Coronary artery (tissue), 2 donors: Measurements from ENCODE around the gene BBS9.

Source experiments
- DNase-seq: peaks from one replicate; pipeline ENCODE4 v3.0.0-alpha.2; 2017; ENCODE audit warnings: low spot score
- H3K27ac ChIP-seq, 2 donors: fragments of 200-600 bp; sonication (generic); one replicate each; pipeline ENCODE4 v1.5.1; 2016 to 2019
- H3K4me3 ChIP-seq: fragments of 200-600 bp; sonication (generic); 2 replicates; pipeline ENCODE4 v1.5.1; 2016; ENCODE audit warnings: mild to moderate bottlenecking, moderate library complexity
- TF ChIP-seq, protein P1 (sequence below): fragments of 200-600 bp; sonication (generic); IDR thresholded peaks from one replicate; pipeline ENCODE4 v1.5.1; 2019; ENCODE audit warnings: antibody characterized with exemption

Gene BBS9

DNA sequence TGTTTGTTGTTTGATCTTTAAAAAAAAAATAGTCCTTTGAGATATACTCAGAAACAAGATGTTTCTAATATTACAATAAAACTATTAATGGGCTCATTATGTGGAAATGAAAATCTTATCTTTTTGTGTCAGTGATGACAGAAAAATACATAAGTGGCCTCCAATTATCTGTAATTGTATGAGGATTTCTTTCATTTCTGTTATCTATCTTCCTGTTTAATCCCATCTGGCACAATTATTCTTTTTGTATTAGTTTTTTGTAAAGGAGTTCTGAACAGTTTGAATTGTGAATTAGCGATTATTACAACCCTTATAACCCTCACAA, 270.8 kb downstream of the BBS9 start:
- Histone ChIP-seq H3K4me3 (no peak overlapping the region), H3K27ac (no peak overlapping the region)
- TF ChIP-seq, protein P1, sequence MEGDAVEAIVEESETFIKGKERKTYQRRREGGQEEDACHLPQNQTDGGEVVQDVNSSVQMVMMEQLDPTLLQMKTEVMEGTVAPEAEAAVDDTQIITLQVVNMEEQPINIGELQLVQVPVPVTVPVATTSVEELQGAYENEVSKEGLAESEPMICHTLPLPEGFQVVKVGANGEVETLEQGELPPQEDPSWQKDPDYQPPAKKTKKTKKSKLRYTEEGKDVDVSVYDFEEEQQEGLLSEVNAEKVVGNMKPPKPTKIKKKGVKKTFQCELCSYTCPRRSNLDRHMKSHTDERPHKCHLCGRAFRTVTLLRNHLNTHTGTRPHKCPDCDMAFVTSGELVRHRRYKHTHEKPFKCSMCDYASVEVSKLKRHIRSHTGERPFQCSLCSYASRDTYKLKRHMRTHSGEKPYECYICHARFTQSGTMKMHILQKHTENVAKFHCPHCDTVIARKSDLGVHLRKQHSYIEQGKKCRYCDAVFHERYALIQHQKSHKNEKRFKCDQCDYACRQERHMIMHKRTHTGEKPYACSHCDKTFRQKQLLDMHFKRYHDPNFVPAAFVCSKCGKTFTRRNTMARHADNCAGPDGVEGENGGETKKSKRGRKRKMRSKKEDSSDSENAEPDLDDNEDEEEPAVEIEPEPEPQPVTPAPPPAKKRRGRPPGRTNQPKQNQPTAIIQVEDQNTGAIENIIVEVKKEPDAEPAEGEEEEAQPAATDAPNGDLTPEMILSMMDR, result no peak
- DNase-seq, result no peak

GRCh38 chr7:33410266-33410665, 280.9 kb downstream of the BBS9 start:
- no peak overlapping the region for H3K27ac ChIP-seq
- DNase-seq, result no peak
- H3K4me3 ChIP-seq, result no peak overlapping the region
- TF ChIP-seq, protein P1, result no peak

DNA sequence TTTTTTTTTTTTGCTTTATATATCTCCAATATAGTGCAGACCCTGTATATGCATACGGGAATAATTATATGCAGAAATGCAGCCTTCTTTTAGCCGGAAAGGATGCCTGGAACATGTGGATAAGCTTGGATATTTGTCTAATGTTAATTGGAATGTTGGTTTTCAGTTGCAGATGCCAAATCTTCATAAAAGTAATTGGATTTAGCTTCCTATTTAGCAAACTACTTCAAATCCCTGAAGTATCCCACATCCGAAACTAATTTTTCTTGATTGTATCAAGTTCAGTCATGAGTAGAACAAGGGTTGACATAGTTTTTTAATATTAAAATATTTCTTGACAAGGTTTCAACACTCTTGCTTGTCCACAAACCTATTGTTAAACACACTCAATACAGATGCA, 281.7 kb downstream of the BBS9 start:
- TF ChIP-seq, protein P1, result no peak
- Histone ChIP-seq H3K27ac (no peak overlapping the region), H3K4me3 (no peak overlapping the region)
- DNase-seq, result no peak

- TF ChIP-seq, protein P1, result no peak
- H3K4me3 ChIP-seq, result no peak overlapping the region
- DNase-seq, result no peak
- no peak overlapping the region for H3K27ac ChIP-seq
Measured at GRCh38 chr7:33412331-33412730, 283.0 kb downstream of the BBS9 start.

DNA sequence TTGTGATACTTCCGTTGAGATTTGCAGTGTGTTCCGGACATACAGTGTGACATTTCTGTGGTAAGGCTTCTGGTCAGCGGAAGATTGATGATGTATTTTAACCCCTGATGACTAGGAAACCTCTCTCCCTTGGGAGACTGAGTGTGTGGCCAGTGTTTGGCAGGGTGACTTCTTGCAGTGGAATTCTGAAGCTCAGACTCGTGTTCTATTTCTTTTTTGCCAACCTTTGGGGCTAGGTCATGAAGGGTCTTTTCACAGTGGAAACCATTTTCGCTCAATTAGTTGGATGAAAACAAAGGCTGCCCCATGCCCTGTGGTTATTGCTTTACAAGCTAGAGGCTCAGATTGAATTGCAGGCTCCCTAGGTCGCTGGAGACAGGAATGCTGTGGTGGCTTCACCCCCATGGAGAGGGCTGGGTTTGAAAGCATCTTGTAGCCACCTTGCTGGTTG, 288.9 kb downstream of the BBS9 start:
- H3K27ac ChIP-seq, result no peak overlapping the region
- H3K4me3 ChIP-seq, result no peak overlapping the region
- TF ChIP-seq, protein P1, result no peak
- no peak for DNase-seq

GRCh38 chr7:33420311-33420940, 291.1 kb downstream of the BBS9 start:
- Histone ChIP-seq H3K27ac (no peak overlapping the region), H3K4me3 (no peak overlapping the region)
- TF ChIP-seq, protein P1, result no peak
- no peak for DNase-seq

DNA sequence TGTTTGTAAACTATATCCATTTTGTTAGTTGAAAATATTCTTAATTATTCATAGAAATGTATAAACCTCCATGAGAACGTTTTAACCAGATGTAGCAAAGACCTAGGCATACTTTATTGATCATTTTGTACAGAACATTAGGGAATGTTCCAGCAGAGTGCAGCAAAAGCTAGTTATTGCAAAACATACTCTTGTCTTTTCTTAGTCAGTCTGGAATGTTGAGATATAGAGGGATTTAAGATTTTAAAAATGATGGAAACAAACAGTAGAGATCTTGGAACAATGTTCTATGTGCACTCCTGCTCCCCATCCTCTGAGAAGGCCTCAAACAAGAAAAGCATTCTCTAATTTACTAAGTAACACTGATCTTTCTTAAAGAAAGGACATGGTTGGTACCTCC, 292.1 kb downstream of the BBS9 start:
- Histone ChIP-seq H3K4me3 (no peak overlapping the region), H3K27ac (no peak overlapping the region)
- DNase-seq, result no peak
- TF ChIP-seq, protein P1, result no peak
